Activated CD4-positive, alpha-beta memory T cell treated with anti-CD3 and anti-CD28 coated beads for 36 hours (primary cell): ENCODE data around the gene ACOT13. TPM values are rescaled to one million over a fixed set of nuclear protein-coding genes. Genes with fewer than 3 reads are reported as not detected.
"Not testable (repeated sequence)": the region's sequence is repeated elsewhere in the genome, so short reads cannot be mapped to it uniquely, and the experiment has no call there.

Experiments used
- CTCF ChIA-PET: fragments of 350-600 bp; sonication (Branson Sonifier 250); formaldehyde crosslinking; loops from one replicate; lab custom pipeline; 2021; ENCODE audit warnings: antibody characterized with exemption, inconsistent platforms; lab: Charles Lee
- POLR2A ChIA-PET: fragments of 350-600 bp; sonication (Branson Sonifier 250); formaldehyde crosslinking; loops from one replicate; lab custom pipeline; 2021; ENCODE audit warnings: antibody characterized with exemption; lab: Charles Lee
- DNase-seq: peaks from one replicate; pipeline ENCODE4 v3.0.0-alpha.2; 2020
- H3K27ac Mint-ChIP-seq: one replicate; pipeline ENCODE4 v1.8.0; 2021; ENCODE audit warnings: mixed read lengths
- H3K27me3 Mint-ChIP-seq: one replicate; pipeline ENCODE4 v1.8.0; 2021; ENCODE audit warnings: mixed read lengths
- H3K36me3 Mint-ChIP-seq: one replicate; pipeline ENCODE4 v1.8.0; 2021; ENCODE audit warnings: mixed read lengths
- H3K4me1 Mint-ChIP-seq: one replicate; pipeline ENCODE4 v1.8.0; 2021; ENCODE audit warnings: low read depth, mixed read lengths
- H3K4me3 Mint-ChIP-seq: one replicate; pipeline ENCODE4 v1.8.0; 2021; ENCODE audit warnings: mild to moderate bottlenecking, mixed read lengths
- H3K9me3 Mint-ChIP-seq: one replicate; pipeline ENCODE4 v1.8.0; 2021; ENCODE audit warnings: mixed read lengths
- intact Hi-C: fragments of 100-400 bp; cut with micrococcal nuclease; formaldehyde crosslinking; loops from one replicate; pipeline ENCODE4 v1.15.1; 2023
- total RNA-seq, 2 experiments: library from RNA; stranded (reverse); gene quantifications; one replicate each; pipeline ENCODE4 v1.2.3, GENCODE V29; 2021

Gene ACOT13
- total RNA-seq, 2 experiments from 2014 or later, result 33.7 to 35.9 TPM

DNA sequence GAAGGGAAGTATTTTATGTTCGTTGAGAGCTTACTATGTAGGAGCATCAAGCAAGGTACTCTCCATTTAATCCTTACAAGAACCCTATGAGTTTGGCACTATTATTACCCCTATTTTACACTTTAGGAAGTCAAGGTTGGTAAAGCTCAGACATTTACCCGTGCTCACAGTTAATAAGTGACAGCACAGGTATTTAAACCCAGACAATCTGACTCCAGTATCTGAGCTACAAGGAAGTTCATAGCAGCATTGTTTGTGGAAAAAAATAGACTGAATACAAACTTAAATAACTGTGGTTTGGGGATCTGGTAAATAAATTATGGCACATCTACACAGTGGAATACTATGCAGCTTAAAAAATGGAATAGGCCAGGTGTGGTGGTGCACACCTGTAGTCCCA is 86.7 kb downstream of the ACOT13 start:
- Mint-ChIP-seq H3K27ac (no peak overlapping the region), H3K27me3 (peaks cover 1% of the 10 kb centered on the region), H3K4me3 (no peak overlapping the region), H3K36me3 (no peaks in the 10 kb centered on the region), H3K4me1 (no peaks in the 10 kb centered on the region), H3K9me3 (peaks cover 3% of the 10 kb centered on the region)
- CTCF ChIA-PET, result no interaction called here
- POLR2A ChIA-PET, result no interaction called here
- DNase-seq, result no peak
- intact Hi-C loops, result no loop called here

DNA sequence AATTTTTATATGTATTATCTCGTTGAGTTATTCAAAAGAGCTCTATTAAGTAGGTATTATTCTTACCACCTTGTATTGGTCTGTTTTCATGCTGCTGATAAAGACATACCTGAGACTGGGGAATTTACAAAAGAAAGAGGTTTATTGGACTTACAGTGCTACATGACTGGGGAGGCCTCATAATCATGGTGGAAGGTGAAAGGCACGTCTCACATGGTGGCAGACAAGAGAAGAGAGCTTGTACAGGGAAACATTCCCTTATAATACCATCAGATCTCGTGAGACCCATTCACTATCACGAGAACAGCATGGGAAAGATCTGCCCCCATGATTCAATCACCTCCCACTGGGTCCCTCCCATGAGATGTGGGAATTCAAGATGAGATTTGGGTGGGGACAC is 87.5 kb downstream of the ACOT13 start:
- intact Hi-C loops, H3K9me3 Mint-ChIP-seq, H3K27me3 Mint-ChIP-seq, CTCF ChIA-PET, H3K4me3 Mint-ChIP-seq, POLR2A ChIA-PET, H3K27ac Mint-ChIP-seq, DNase-seq, H3K4me1 Mint-ChIP-seq, H3K36me3 Mint-ChIP-seq: not testable (repeated sequence)

Other genes starting within 250 kb of the ACOT13 start
- under 1 TPM; 0.19 to 0.29 TPM for gene GPLD1, start 177.5 kb upstream of the ACOT13 start, total RNA-seq
- gene ALDH5A1, start 172.1 kb upstream of the ACOT13 start, total RNA-seq, result 10 to 100 TPM; 13.1 to 13.9 TPM
- gene KIAA0319, start 20.9 kb upstream of the ACOT13 start, total RNA-seq, result under 1 TPM; 0.14 to 0.19 TPM
- gene TDP2, start 178 bp upstream of the ACOT13 start, total RNA-seq, result 10 to 100 TPM; 47.5 to 48.6 TPM
- gene C6orf62, start 52.1 kb downstream of the ACOT13 start, total RNA-seq, result 100 to 1,000 TPM; 130 to 134 TPM
- gene GMNN, start 107.9 kb downstream of the ACOT13 start, total RNA-seq, result 10 to 100 TPM; 76.5 to 77.4 TPM
- gene ARMH2, start 131.8 kb downstream of the ACOT13 start, total RNA-seq, result not detected